ENCODE results near the gene GGT1.
"Not testable (repeated sequence)": the region's sequence is repeated elsewhere in the genome, so short reads cannot be mapped to it uniquely, and the experiment has no call there.

The GGT1 gene

GRCh38 chr22:24634776-24635389 is 31.9 kb downstream of the GGT1 start:
- not testable (repeated sequence) for H3K27me3 ChIP-seq (ENCODE audit: control insufficient read depth in 5 of 5, insufficient read depth in 4 of 5, low read length in 5 of 5); H3K9ac ChIP-seq (ENCODE audit: low read length in 5 of 5); H3K4me3 ChIP-seq (ENCODE audit: low read depth in 1 of 5, low read length in 5 of 5); H3K36me3 ChIP-seq (ENCODE audit: control insufficient read depth in 5 of 5, insufficient read depth in 5 of 5, low read length in 5 of 5); H3K9me3 ChIP-seq (ENCODE audit: control insufficient read depth in 5 of 5, low read length in 5 of 5); H3K27ac ChIP-seq (ENCODE audit: low read depth, low read length)
- H3K4me1 ChIP-seq (ENCODE audit: control insufficient read depth in 5 of 5, insufficient read depth in 5 of 5, low read length in 5 of 5), result peaks cover 0 to 21% (median 0%) of the 10 kb centered on the region in 5 donors

GRCh38 chr22:24636513-24636912 is 33.5 kb downstream of the GGT1 start:
- H3K9ac ChIP-seq (ENCODE audit: low read length in 5 of 5); H3K4me3 ChIP-seq (ENCODE audit: low read depth in 1 of 5, low read length in 5 of 5); H3K9me3 ChIP-seq (ENCODE audit: control insufficient read depth in 5 of 5, low read length in 5 of 5); H3K27me3 ChIP-seq (ENCODE audit: control insufficient read depth in 5 of 5, insufficient read depth in 4 of 5, low read length in 5 of 5); H3K27ac ChIP-seq (ENCODE audit: low read depth, low read length); H3K36me3 ChIP-seq (ENCODE audit: control insufficient read depth in 5 of 5, insufficient read depth in 5 of 5, low read length in 5 of 5): not testable (repeated sequence)
- H3K4me1 ChIP-seq (ENCODE audit: control insufficient read depth in 5 of 5, insufficient read depth in 5 of 5, low read length in 5 of 5), result peaks cover 0 to 19% (median 0%) of the 10 kb centered on the region in 5 donors

- not testable (repeated sequence) for H3K4me3 ChIP-seq (ENCODE audit: low read depth in 1 of 5, low read length in 5 of 5); H3K9me3 ChIP-seq (ENCODE audit: control insufficient read depth in 5 of 5, low read length in 5 of 5); H3K27ac ChIP-seq (ENCODE audit: low read depth, low read length); H3K4me1 ChIP-seq (ENCODE audit: control insufficient read depth in 5 of 5, insufficient read depth in 5 of 5, low read length in 5 of 5); H3K27me3 ChIP-seq (ENCODE audit: control insufficient read depth in 5 of 5, insufficient read depth in 4 of 5, low read length in 5 of 5); H3K9ac ChIP-seq (ENCODE audit: low read length in 5 of 5); H3K36me3 ChIP-seq (ENCODE audit: control insufficient read depth in 5 of 5, insufficient read depth in 5 of 5, low read length in 5 of 5)
These were observed 39.3 kb downstream of the GGT1 start for GRCh38 chr22:24642307-24642706.

DNA sequence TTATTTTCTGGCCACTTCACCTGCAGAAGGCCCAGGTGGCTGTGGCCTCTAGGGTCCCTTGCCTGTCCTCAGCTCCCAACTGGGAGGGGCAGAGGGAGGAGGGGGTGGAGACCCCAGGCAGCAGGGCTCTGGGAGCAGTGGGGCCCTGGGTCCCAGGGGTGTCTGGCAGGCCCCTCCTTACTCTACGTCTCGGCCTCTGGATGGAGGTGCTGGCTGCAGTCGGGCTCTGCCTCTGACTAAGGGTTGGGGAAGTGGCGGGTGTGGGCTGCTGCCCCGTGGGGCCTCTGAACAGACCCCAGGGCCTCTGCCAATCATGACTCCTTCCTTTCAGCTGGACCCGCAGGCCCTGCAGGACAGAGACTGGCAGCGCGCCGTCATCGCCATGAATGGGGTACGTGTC is 41.4 kb downstream of the GGT1 start:
- H3K36me3 ChIP-seq (ENCODE audit: control insufficient read depth in 5 of 5, insufficient read depth in 5 of 5, low read length in 5 of 5); H3K9ac ChIP-seq (ENCODE audit: low read length in 5 of 5); H3K27me3 ChIP-seq (ENCODE audit: control insufficient read depth in 5 of 5, insufficient read depth in 4 of 5, low read length in 5 of 5); H3K4me3 ChIP-seq (ENCODE audit: low read depth in 1 of 5, low read length in 5 of 5); H3K4me1 ChIP-seq (ENCODE audit: control insufficient read depth in 5 of 5, insufficient read depth in 5 of 5, low read length in 5 of 5); H3K27ac ChIP-seq (ENCODE audit: low read depth, low read length); H3K9me3 ChIP-seq (ENCODE audit: control insufficient read depth in 5 of 5, low read length in 5 of 5): not testable (repeated sequence)

- H3K27me3 ChIP-seq (ENCODE audit: control insufficient read depth in 5 of 5, insufficient read depth in 4 of 5, low read length in 5 of 5); H3K4me1 ChIP-seq (ENCODE audit: control insufficient read depth in 5 of 5, insufficient read depth in 5 of 5, low read length in 5 of 5); H3K4me3 ChIP-seq (ENCODE audit: low read depth in 1 of 5, low read length in 5 of 5): not testable (repeated sequence)
These were observed 42.7 kb downstream of the GGT1 start for GRCh38 chr22:24645408-24646399.

GRCh38 chr22:24646756-24647155 is 43.8 kb downstream of the GGT1 start:
- H3K4me1 ChIP-seq (ENCODE audit: control insufficient read depth in 5 of 5, insufficient read depth in 5 of 5, low read length in 5 of 5); H3K36me3 ChIP-seq (ENCODE audit: control insufficient read depth in 5 of 5, insufficient read depth in 5 of 5, low read length in 5 of 5); H3K27me3 ChIP-seq (ENCODE audit: control insufficient read depth in 5 of 5, insufficient read depth in 4 of 5, low read length in 5 of 5); H3K4me3 ChIP-seq (ENCODE audit: low read depth in 1 of 5, low read length in 5 of 5); H3K9ac ChIP-seq (ENCODE audit: low read length in 5 of 5); H3K27ac ChIP-seq (ENCODE audit: low read depth, low read length); H3K9me3 ChIP-seq (ENCODE audit: control insufficient read depth in 5 of 5, low read length in 5 of 5): not testable (repeated sequence)

More at GRCh38 chr22:24645408-24646399, 42.7 kb downstream of the GGT1 start:
- not testable (repeated sequence) for H3K36me3 ChIP-seq (ENCODE audit: control insufficient read depth in 5 of 5, insufficient read depth in 5 of 5, low read length in 5 of 5); H3K9ac ChIP-seq (ENCODE audit: low read length in 5 of 5); H3K9me3 ChIP-seq (ENCODE audit: control insufficient read depth in 5 of 5, low read length in 5 of 5); H3K27ac ChIP-seq (ENCODE audit: low read depth, low read length)

GRCh38 chr22:24649371-24649770 is 46.4 kb downstream of the GGT1 start:
- not testable (repeated sequence) for H3K9me3 ChIP-seq (ENCODE audit: control insufficient read depth in 5 of 5, low read length in 5 of 5); H3K4me3 ChIP-seq (ENCODE audit: low read depth in 1 of 5, low read length in 5 of 5); H3K27me3 ChIP-seq (ENCODE audit: control insufficient read depth in 5 of 5, insufficient read depth in 4 of 5, low read length in 5 of 5); H3K27ac ChIP-seq (ENCODE audit: low read depth, low read length); H3K4me1 ChIP-seq (ENCODE audit: control insufficient read depth in 5 of 5, insufficient read depth in 5 of 5, low read length in 5 of 5); H3K36me3 ChIP-seq (ENCODE audit: control insufficient read depth in 5 of 5, insufficient read depth in 5 of 5, low read length in 5 of 5); H3K9ac ChIP-seq (ENCODE audit: low read length in 5 of 5)

- not testable (repeated sequence) for H3K4me1 ChIP-seq (ENCODE audit: control insufficient read depth in 5 of 5, insufficient read depth in 5 of 5, low read length in 5 of 5); H3K27ac ChIP-seq (ENCODE audit: low read depth, low read length); H3K9ac ChIP-seq (ENCODE audit: low read length in 5 of 5); H3K27me3 ChIP-seq (ENCODE audit: control insufficient read depth in 5 of 5, insufficient read depth in 4 of 5, low read length in 5 of 5); H3K9me3 ChIP-seq (ENCODE audit: control insufficient read depth in 5 of 5, low read length in 5 of 5); H3K36me3 ChIP-seq (ENCODE audit: control insufficient read depth in 5 of 5, insufficient read depth in 5 of 5, low read length in 5 of 5); H3K4me3 ChIP-seq (ENCODE audit: low read depth in 1 of 5, low read length in 5 of 5)
These were observed 47.9 kb downstream of the GGT1 start for GRCh38 chr22:24650884-24651283.

DNA sequence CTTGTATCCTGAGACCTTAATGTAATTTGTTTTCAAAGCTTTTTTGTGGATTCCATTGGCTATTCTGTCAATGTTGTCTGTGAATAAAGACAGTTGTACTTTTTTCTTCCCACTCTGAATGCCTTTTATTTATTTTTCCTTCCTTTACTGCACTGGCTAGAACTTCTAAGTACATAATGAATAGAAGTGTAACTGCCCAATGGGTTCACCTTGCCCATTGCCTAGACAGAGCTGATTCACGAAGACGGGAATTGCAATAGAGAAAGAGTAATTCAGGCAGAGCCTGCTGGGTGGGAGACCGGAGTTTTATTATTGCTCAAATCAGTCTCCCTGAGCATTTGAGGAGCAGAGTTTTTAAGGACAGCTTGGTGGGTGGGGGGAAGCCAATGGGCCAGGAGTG is 62.4 kb downstream of the GGT1 start:
- H3K9me3 ChIP-seq (ENCODE audit: control insufficient read depth in 5 of 5, low read length in 5 of 5); H3K27me3 ChIP-seq (ENCODE audit: control insufficient read depth in 5 of 5, insufficient read depth in 4 of 5, low read length in 5 of 5); H3K4me3 ChIP-seq (ENCODE audit: low read depth in 1 of 5, low read length in 5 of 5); H3K27ac ChIP-seq (ENCODE audit: low read depth, low read length); H3K4me1 ChIP-seq (ENCODE audit: control insufficient read depth in 5 of 5, insufficient read depth in 5 of 5, low read length in 5 of 5); H3K9ac ChIP-seq (ENCODE audit: low read length in 5 of 5); H3K36me3 ChIP-seq (ENCODE audit: control insufficient read depth in 5 of 5, insufficient read depth in 5 of 5, low read length in 5 of 5): not testable (repeated sequence)

DNA sequence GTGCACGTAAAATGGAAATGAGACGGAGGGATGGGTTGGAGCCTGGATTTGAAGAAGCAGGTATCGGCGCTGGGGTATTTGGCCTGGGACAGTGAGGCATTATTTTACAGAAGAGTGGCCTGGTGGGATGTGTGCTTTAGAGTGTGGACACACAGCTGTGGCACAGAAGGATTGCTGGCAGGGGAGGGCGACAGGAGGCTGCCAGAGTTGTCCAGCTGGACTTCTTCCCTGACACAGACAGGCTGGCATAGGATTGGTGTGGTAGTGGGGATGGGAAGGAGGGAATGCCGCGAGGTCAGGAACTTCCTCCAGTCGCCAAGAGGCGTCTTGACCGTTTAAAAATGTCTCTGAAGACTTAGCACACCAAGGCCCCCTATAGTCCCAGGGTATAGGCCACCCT is 64.9 kb downstream of the GGT1 start:
- H3K27ac ChIP-seq (ENCODE audit: low read depth, low read length); H3K9me3 ChIP-seq (ENCODE audit: control insufficient read depth in 5 of 5, low read length in 5 of 5); H3K4me3 ChIP-seq (ENCODE audit: low read depth in 1 of 5, low read length in 5 of 5); H3K27me3 ChIP-seq (ENCODE audit: control insufficient read depth in 5 of 5, insufficient read depth in 4 of 5, low read length in 5 of 5); H3K36me3 ChIP-seq (ENCODE audit: control insufficient read depth in 5 of 5, insufficient read depth in 5 of 5, low read length in 5 of 5); H3K4me1 ChIP-seq (ENCODE audit: control insufficient read depth in 5 of 5, insufficient read depth in 5 of 5, low read length in 5 of 5); H3K9ac ChIP-seq (ENCODE audit: low read length in 5 of 5): not testable (repeated sequence)

Measured in subcutaneous abdominal adipose tissue (tissue), 5 donors.